ENCODE results near the gene TRIM61.

DNA sequence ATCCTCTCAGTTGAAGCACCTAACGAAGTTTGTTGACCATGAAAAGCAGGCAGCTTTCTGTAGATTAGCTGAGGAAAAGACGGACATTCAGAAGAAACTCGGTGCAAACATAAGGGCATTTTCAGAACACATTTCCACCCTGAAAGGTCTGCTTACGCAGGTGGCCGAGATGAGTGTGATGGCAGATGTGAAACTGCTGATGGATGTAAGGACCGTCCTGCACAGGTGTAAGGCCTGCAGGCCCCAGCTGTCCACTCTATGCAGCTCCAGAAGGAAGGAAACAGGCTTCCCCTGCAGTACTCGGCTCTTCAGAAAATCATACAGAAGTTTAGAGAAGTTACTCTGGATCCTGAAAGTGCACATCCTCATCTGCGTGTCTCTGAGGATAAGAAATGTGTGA, 33.5 kb upstream of the TRIM61 start:
- TF ChIP-seq, protein P1, sequence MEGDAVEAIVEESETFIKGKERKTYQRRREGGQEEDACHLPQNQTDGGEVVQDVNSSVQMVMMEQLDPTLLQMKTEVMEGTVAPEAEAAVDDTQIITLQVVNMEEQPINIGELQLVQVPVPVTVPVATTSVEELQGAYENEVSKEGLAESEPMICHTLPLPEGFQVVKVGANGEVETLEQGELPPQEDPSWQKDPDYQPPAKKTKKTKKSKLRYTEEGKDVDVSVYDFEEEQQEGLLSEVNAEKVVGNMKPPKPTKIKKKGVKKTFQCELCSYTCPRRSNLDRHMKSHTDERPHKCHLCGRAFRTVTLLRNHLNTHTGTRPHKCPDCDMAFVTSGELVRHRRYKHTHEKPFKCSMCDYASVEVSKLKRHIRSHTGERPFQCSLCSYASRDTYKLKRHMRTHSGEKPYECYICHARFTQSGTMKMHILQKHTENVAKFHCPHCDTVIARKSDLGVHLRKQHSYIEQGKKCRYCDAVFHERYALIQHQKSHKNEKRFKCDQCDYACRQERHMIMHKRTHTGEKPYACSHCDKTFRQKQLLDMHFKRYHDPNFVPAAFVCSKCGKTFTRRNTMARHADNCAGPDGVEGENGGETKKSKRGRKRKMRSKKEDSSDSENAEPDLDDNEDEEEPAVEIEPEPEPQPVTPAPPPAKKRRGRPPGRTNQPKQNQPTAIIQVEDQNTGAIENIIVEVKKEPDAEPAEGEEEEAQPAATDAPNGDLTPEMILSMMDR (IDR thresholded peaks at IDR 0.05), result no peak
- TF ChIP-seq POLR2A (IDR thresholded peaks at IDR 0.05), result no peak
- TF ChIP-seq EP300 (IDR thresholded peaks at IDR 0.05), result no peak
- TF ChIP-seq POLR2AphosphoS5 (IDR thresholded peaks at IDR 0.05), result no peak

All from upper lobe of left lung (tissue), 4 donors.